RWPE1 (cell line): Measurements from ENCODE around the gene CD44.

Experiments
- CTCF ChIA-PET: fragments of 350-600 bp; sonication (Branson Sonifier 250); formaldehyde crosslinking; extraction: SDS; loops from one replicate; lab custom pipeline; 2021; lab: Yijun Ruan, JAX
- POLR2A ChIA-PET: fragments of 400-600 bp; formaldehyde crosslinking; extraction: SDS; loops from one replicate; lab custom pipeline; 2020; ENCODE audit warnings: antibody characterized with exemption; ENCODE audit not compliant: low non-redundant PET; lab: Yijun Ruan, JAX
- DNase-seq: peaks from one replicate; pipeline ENCODE4 v3.0.0; 2012; ENCODE audit warnings: low spot score
- H3K27ac ChIP-seq: fragments of 450-650 bp; 2 replicates; pipeline ENCODE4 v1.5.1; 2017
- CTCF ChIP-seq: fragments of 450-650 bp; conservative IDR thresholded peaks from 2 replicates; pipeline ENCODE4 v1.5.1; 2017; ENCODE audit warnings: low read depth, mild to moderate bottlenecking

CD44 gene

GRCh38 chr11:35151683-35152280, 12.8 kb downstream of the CD44 start:
- H3K27ac ChIP-seq: peak overlapping the region; percentile 42
- CTCF ChIA-PET: interaction anchor here (0.6 to 0.8 kb wide), 4 partner anchors 123 to 817 kb away, joined by 3 read pairs; no protein-coding TSS in a partner anchor
- DNase-seq: no peak
- no peak for TF ChIP-seq CTCF
- POLR2A ChIA-PET: no interaction called here

GRCh38 chr11:35152575-35152974, 13.6 kb downstream of the CD44 start:
- H3K27ac ChIP-seq: no peak overlapping the region; the same call in 1 of the 2 replicates
- ChIA-PET POLR2A (no interaction called here), CTCF (interaction anchor here (0.6 to 0.8 kb wide), 2 partner anchors 124 to 725 kb away, joined by 3 read pairs; no protein-coding TSS in a partner anchor)
- TF ChIP-seq CTCF: no peak
- no peak for DNase-seq

- no peak for DNase-seq
- no peak for TF ChIP-seq CTCF
- ChIA-PET CTCF (interaction anchor here (0.6 kb wide), 1 partner anchor 1022 kb away, joined by 3 read pairs; no protein-coding TSS in a partner anchor), POLR2A (no interaction called here)
- H3K27ac ChIP-seq: no peak overlapping the region
Measured at GRCh38 chr11:35153280-35153679, 14.3 kb downstream of the CD44 start.

- no peak overlapping the region for H3K27ac ChIP-seq
- ChIA-PET POLR2A (no interaction called here), CTCF (interaction anchor here (0.8 kb wide), 1 partner anchor 36 kb away, joined by 3 read pairs; no protein-coding TSS in a partner anchor)
- TF ChIP-seq CTCF: no peak
- no peak for DNase-seq
Measured at GRCh38 chr11:35154952-35155351, 16.0 kb downstream of the CD44 start.

- no peak for TF ChIP-seq CTCF
- no peak overlapping the region for H3K27ac ChIP-seq
- ChIA-PET CTCF (no interaction called here), POLR2A (no interaction called here)
- DNase-seq: no peak
Measured at GRCh38 chr11:35155677-35156076, 16.7 kb downstream of the CD44 start.

GRCh38 chr11:35157814-35158700, 19.1 kb downstream of the CD44 start:
- CTCF ChIA-PET: no interaction called here
- H3K27ac ChIP-seq: peak overlapping the region; percentile 94
- TF ChIP-seq CTCF: no peak

More at GRCh38 chr11:35157814-35158700, 19.1 kb downstream of the CD44 start:
- no peak for DNase-seq
- POLR2A ChIA-PET: no interaction called here
